Bronchial epithelial cell (primary cell): ENCODE results near the gene POMC. TPM values are rescaled to one million over a fixed set of nuclear protein-coding genes. Genes with fewer than 3 reads are reported as not detected.
A peak's percentile ranks its signal among the peaks of the same experiment; 100 is the strongest.

Experiments
- DNase-seq: peaks from one replicate; pipeline ENCODE4 v3.0.0-alpha.2; 2010; ENCODE audit warnings: low read depth
- FAIRE-seq: peaks from 2 replicates; lab custom pipeline; 2011; peaks lifted over from hg19 to GRCh38; lab: Jason Lieb, UNC
- H3K27me3 ChIP-seq: 2 replicates; pipeline ENCODE4 v1.5.1; 2011; ENCODE audit warnings: low read length; ENCODE audit not compliant: control insufficient read depth, insufficient read depth
- H3K36me3 ChIP-seq: 2 replicates; pipeline ENCODE4 v1.5.1; 2011; ENCODE audit warnings: low read length; ENCODE audit not compliant: control insufficient read depth, insufficient read depth
- H3K4me3 ChIP-seq: 2 replicates; pipeline ENCODE4 v1.5.1; 2011; ENCODE audit warnings: mild to moderate bottlenecking, low read depth, low read length, control low read depth
- CTCF ChIP-seq: IDR thresholded peaks from 2 replicates; pipeline ENCODE4 v1.5.1; 2011; ENCODE audit warnings: mild to moderate bottlenecking, moderate library complexity, low read length, control low read depth, inconsistent platforms; ENCODE audit not compliant: insufficient read depth, severe bottlenecking
- total RNA-seq: library from RNA; depleted of rRNA; stranded (reverse); fragments of >200 nt; gene quantifications from 2 replicates; pipeline ENCODE4 v1.2.1, GENCODE V29; 2014

POMC gene
- total RNA-seq, 1 donor from 2014 or later = 0.26 TPM

GRCh38 chr2:25207078-25207545, 38.7 kb upstream of the POMC start:
- no peaks in the 10 kb centered on the region for H3K27me3 ChIP-seq
- no peak overlapping the region for H3K4me3 ChIP-seq
- TF ChIP-seq CTCF = no peak
- DNase-seq (no peak), FAIRE-seq (no peak)
- H3K36me3 ChIP-seq = no peaks in the 10 kb centered on the region

GRCh38 chr2:25204190-25204838, 35.9 kb upstream of the POMC start:
- TF ChIP-seq CTCF = no peak
- Histone ChIP-seq H3K4me3 (peak overlapping the region; percentile 14), H3K36me3 (no peaks in the 10 kb centered on the region), H3K27me3 (no peaks in the 10 kb centered on the region)
- no peak for DNase-seq
- no peak for FAIRE-seq

GRCh38 chr2:25202275-25202674, 33.9 kb upstream of the POMC start:
- Histone ChIP-seq H3K36me3 (no peaks in the 10 kb centered on the region), H3K4me3 (no peak overlapping the region), H3K27me3 (no peaks in the 10 kb centered on the region)
- DNase-seq (no peak), FAIRE-seq (no peak)
- no peak for TF ChIP-seq CTCF

GRCh38 chr2:25201794-25202193, 33.4 kb upstream of the POMC start:
- H3K36me3 ChIP-seq = no peaks in the 10 kb centered on the region
- FAIRE-seq = no peak
- H3K4me3 ChIP-seq = no peak overlapping the region
- DNase-seq = no peak
- no peak for TF ChIP-seq CTCF
- no peaks in the 10 kb centered on the region for H3K27me3 ChIP-seq

- FAIRE-seq = no peak
- DNase-seq = no peak
- no peaks in the 10 kb centered on the region for H3K27me3 ChIP-seq
- no peak for TF ChIP-seq CTCF
- no peak overlapping the region for H3K4me3 ChIP-seq
- no peaks in the 10 kb centered on the region for H3K36me3 ChIP-seq
Measured at GRCh38 chr2:25201265-25201664, 32.9 kb upstream of the POMC start.

GRCh38 chr2:25198576-25198975, 30.2 kb upstream of the POMC start:
- no peak for TF ChIP-seq CTCF
- Histone ChIP-seq H3K4me3 (no peak overlapping the region), H3K36me3 (no peaks in the 10 kb centered on the region), H3K27me3 (no peaks in the 10 kb centered on the region)
- FAIRE-seq = no peak
- DNase-seq = no peak
